HCT116 (cell line): Measurements from ENCODE around the gene SLC25A52.

Experiments
- EZH2 ChIP-seq: fragments of 200-600 bp; sonication (generic); IDR thresholded peaks from 2 replicates; pipeline ENCODE4 v1.6.1; 2017; ENCODE audit warnings: antibody characterized with exemption, mixed run types
- FOSL1 ChIP-seq: IDR thresholded peaks from 2 replicates; pipeline ENCODE4 v1.6.1; 2012; ENCODE audit warnings: low read depth
- POLR2A ChIP-seq: IDR thresholded peaks from 2 replicates; pipeline ENCODE4 v1.7.0; 2011; ENCODE audit warnings: borderline replicate concordance; ENCODE audit not compliant: insufficient read depth, insufficient read length; ENCODE audit errors: extremely low read depth
- POLR2AphosphoS5 ChIP-seq: IDR thresholded peaks from 2 replicates; pipeline ENCODE4 v1.6.1; 2011; ENCODE audit warnings: mild to moderate bottlenecking, low read depth, low read length, moderate library complexity
- SP1 ChIP-seq: IDR thresholded peaks from 2 replicates; pipeline ENCODE4 v1.6.1; 2012; ENCODE audit warnings: low read depth
- TCF7L2 ChIP-seq: IDR thresholded peaks from 2 replicates; pipeline ENCODE4 v1.7.0; 2011; ENCODE audit warnings: borderline replicate concordance, inconsistent platforms; ENCODE audit not compliant: insufficient read depth, insufficient read length; ENCODE audit errors: extremely low read depth
- YY1 ChIP-seq: IDR thresholded peaks from 2 replicates; pipeline ENCODE4 v1.6.1; 2011; ENCODE audit warnings: low read length, low read depth, moderate library complexity, mild to moderate bottlenecking; ENCODE audit not compliant: insufficient replicate concordance; ENCODE audit errors: extremely low read depth
- TF ChIP-seq, protein P1 (sequence below), 3 experiments: fragments of 200-600 bp in 1 of 3; sonication (generic) in 1 of 3; IDR thresholded peaks in 2 of 3; conservative IDR thresholded peaks in 1 of 3; 2 replicates each; pipeline ENCODE4 v1.5.1; 2012 to 2017; ENCODE audit warnings: low read depth in 2 of 3, low read length in 2 of 3, antibody characterized with exemption in 1 of 3, borderline replicate concordance in 1 of 3, control low read depth in 1 of 3, mild to moderate bottlenecking in 1 of 3, mixed read lengths in 1 of 3, mixed run types in 1 of 3, moderate library complexity in 1 of 3; ENCODE audit not compliant: insufficient read depth in 1 of 3
- TF ChIP-seq, protein P2 (sequence below): IDR thresholded peaks from 2 replicates; pipeline ENCODE4 v1.6.1; 2012

DNA sequence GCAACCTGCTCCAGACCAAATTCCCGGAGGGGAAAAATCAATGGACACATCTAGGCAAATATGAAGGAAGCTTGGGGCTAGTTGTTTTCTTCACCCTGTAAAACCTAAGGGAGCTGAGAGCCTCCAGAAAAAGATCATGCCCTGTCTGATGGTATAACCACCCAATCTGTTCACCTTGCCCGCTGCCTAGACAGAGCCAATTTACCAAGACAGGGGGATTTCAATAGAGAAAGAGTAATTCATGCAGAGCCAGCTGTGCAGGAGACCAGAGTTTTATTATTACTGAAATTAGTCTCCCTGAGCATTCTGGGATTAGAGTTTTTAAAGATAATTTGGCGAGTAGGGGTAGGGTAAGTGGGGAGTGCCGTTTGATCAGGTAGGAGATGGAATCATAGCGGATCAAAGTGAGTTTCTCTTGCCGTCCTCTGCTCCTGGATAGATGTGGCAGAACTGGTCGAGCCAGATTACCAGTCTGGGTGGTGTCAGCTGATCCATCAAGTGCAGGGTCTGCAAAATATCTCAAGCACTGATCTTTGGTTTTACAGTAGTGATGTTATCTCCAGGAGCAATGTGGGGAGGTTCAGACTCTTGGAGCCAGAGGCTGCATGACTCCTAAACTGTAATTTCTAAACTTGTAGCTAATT, 41.2 kb downstream of the SLC25A52 start:
- TF ChIP-seq, protein P1, sequence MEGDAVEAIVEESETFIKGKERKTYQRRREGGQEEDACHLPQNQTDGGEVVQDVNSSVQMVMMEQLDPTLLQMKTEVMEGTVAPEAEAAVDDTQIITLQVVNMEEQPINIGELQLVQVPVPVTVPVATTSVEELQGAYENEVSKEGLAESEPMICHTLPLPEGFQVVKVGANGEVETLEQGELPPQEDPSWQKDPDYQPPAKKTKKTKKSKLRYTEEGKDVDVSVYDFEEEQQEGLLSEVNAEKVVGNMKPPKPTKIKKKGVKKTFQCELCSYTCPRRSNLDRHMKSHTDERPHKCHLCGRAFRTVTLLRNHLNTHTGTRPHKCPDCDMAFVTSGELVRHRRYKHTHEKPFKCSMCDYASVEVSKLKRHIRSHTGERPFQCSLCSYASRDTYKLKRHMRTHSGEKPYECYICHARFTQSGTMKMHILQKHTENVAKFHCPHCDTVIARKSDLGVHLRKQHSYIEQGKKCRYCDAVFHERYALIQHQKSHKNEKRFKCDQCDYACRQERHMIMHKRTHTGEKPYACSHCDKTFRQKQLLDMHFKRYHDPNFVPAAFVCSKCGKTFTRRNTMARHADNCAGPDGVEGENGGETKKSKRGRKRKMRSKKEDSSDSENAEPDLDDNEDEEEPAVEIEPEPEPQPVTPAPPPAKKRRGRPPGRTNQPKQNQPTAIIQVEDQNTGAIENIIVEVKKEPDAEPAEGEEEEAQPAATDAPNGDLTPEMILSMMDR (IDR thresholded peaks at IDR 0.05 in 2 of 3, conservative IDR thresholded peaks at IDR 0.05 in 1 of 3; ENCODE audit: borderline replicate concordance in 1 of 3, insufficient read depth in 1 of 3, low read depth in 2 of 3, low read length in 2 of 3): no peak
- TF ChIP-seq EZH2: no peak
- TF ChIP-seq, protein P2, sequence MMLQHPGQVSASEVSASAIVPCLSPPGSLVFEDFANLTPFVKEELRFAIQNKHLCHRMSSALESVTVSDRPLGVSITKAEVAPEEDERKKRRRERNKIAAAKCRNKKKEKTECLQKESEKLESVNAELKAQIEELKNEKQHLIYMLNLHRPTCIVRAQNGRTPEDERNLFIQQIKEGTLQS: no peak
- TF ChIP-seq SP1: no peak
- TF ChIP-seq POLR2AphosphoS5: no peak
- no peak for TF ChIP-seq FOSL1
- no peak for TF ChIP-seq POLR2A
- no peak for TF ChIP-seq TCF7L2
- no peak for TF ChIP-seq YY1
